ENCODE results near the gene SCN4B. TPM values are rescaled to one million over a fixed set of nuclear protein-coding genes. Genes with fewer than 3 reads are reported as not detected.

The SCN4B gene
- polyA plus RNA-seq, 1 donor: 3.7 TPM

GRCh38 chr11:118099838-118100556, 52.6 kb downstream of the SCN4B start:
- no peak for DNase-seq

GRCh38 chr11:118098996-118099837, 53.4 kb downstream of the SCN4B start:
- DNase-seq: no peak

- no peak for DNase-seq
Observed at GRCh38 chr11:118095967-118096367, 56.7 kb downstream of the SCN4B start.

- DNase-seq: no peak
Observed at GRCh38 chr11:118095493-118095892, 57.1 kb downstream of the SCN4B start.

GRCh38 chr11:118092907-118093571, 59.6 kb downstream of the SCN4B start:
- DNase-seq: no peak

GRCh38 chr11:118091690-118092089, 60.9 kb downstream of the SCN4B start:
- DNase-seq: no peak

- DNase-seq: no peak
Observed at GRCh38 chr11:118090545-118091162, 62.0 kb downstream of the SCN4B start.

- DNase-seq: no peak
Observed at GRCh38 chr11:118088531-118088930, 64.1 kb downstream of the SCN4B start.

GRCh38 chr11:118087931-118088330, 64.7 kb downstream of the SCN4B start:
- no peak for DNase-seq

- no peak for DNase-seq
Observed at GRCh38 chr11:118086913-118087768, 65.5 kb downstream of the SCN4B start, which contains the start of gene SMIM35. Gene SMIM35 (minus strand): TSS chr11:118086963. CDS start chr11:118086757, 206 bp downstream.

- DNase-seq: no peak
Observed at GRCh38 chr11:118084656-118085055, 68.0 kb downstream of the SCN4B start.

GRCh38 chr11:118084247-118084646, 68.4 kb downstream of the SCN4B start:
- DNase-seq: no peak

Other genes starting within 250 kb of the SCN4B start
- 0.15 TPM for gene TMPRSS13, start 223.4 kb downstream of the SCN4B start, polyA plus RNA-seq (ENCODE audit: insufficient read length)
- gene IL10RA, start 166.4 kb downstream of the SCN4B start, polyA plus RNA-seq (ENCODE audit: insufficient read length): 6.3 TPM
- gene TMPRSS4, start 75.7 kb downstream of the SCN4B start, polyA plus RNA-seq (ENCODE audit: insufficient read length): 0.08 TPM
- 0.76 TPM for gene SMIM35, start 65.9 kb downstream of the SCN4B start, polyA plus RNA-seq (ENCODE audit: insufficient read length)
- gene SCN2B, start 23.8 kb upstream of the SCN4B start, polyA plus RNA-seq (ENCODE audit: insufficient read length): 2.9 TPM
- 3.0 TPM for gene JAML, start 72.2 kb upstream of the SCN4B start, polyA plus RNA-seq (ENCODE audit: insufficient read length)
- 0.52 TPM for gene MPZL3, start 99.5 kb upstream of the SCN4B start, polyA plus RNA-seq (ENCODE audit: insufficient read length)
- gene MPZL2, start 111.5 kb upstream of the SCN4B start, polyA plus RNA-seq (ENCODE audit: insufficient read length): 0.90 TPM
- gene CD3E, start 151.9 kb upstream of the SCN4B start, polyA plus RNA-seq (ENCODE audit: insufficient read length): 0.50 TPM
- not detected for gene CD3D, start 189.9 kb upstream of the SCN4B start, polyA plus RNA-seq (ENCODE audit: insufficient read length)
- gene CD3G, start 191.5 kb upstream of the SCN4B start, polyA plus RNA-seq (ENCODE audit: insufficient read length): 0.17 TPM
- 22.2 TPM for gene UBE4A, start 206.8 kb upstream of the SCN4B start, polyA plus RNA-seq (ENCODE audit: insufficient read length)
- gene ATP5MG, start 248.8 kb upstream of the SCN4B start, polyA plus RNA-seq (ENCODE audit: insufficient read length): 324 TPM